ENCODE results near the gene INTS7. TPM values are rescaled to one million over a fixed set of nuclear protein-coding genes. Genes with fewer than 3 reads are reported as not detected.

Gene INTS7
- total and polyA plus RNA-seq, 9 of the 15 experiments (the other 6 are each of a cell fraction or from before 2014, with no cell fraction given) = 27.3 to 68.4 (median 40.4) TPM

- Histone ChIP-seq H3K36me3 (ENCODE audit: control insufficient read depth, insufficient read depth, low read length) (peaks cover 89% of the 10 kb centered on the region), H2AFZ (ENCODE audit: low read depth, low read length) (no peak overlapping the region), H3K9me1 (ENCODE audit: control insufficient read depth, insufficient read depth, low read length) (no peaks in the 10 kb centered on the region), H3K27ac (ENCODE audit: extremely low read depth, low read depth, low read length) (no peak overlapping the region), H4K20me1 (replicated peaks; ENCODE audit: control insufficient read depth, insufficient read depth, low read length) (no peaks in the 10 kb centered on the region), H3K4me1 (replicated peaks in 1 of 2; ENCODE audit: control insufficient read depth in 2 of 2, insufficient read depth in 2 of 2, low read length in 2 of 2) (no peaks in the 10 kb centered on the region; a peak in 1 of 5 replicates), H3K79me2 (ENCODE audit: control insufficient read depth, insufficient read depth, low read length) (no peaks in the 10 kb centered on the region), H3K4me3 (no peak overlapping the region), H3K9me3 (replicated peaks; ENCODE audit: control insufficient read depth, insufficient read depth, low read depth, low read length) (no peaks in the 10 kb centered on the region), H3K9ac (ENCODE audit: insufficient read depth in 1 of 2, low read depth in 2 of 2, low read length in 2 of 2) (no peak overlapping the region), H3K4me2 (ENCODE audit: insufficient read depth, low read length) (no peak overlapping the region), H3K27me3 (ENCODE audit: control insufficient read depth in 2 of 2, insufficient read depth in 2 of 2, low read length in 2 of 2) (no peaks in the 10 kb centered on the region)
- in situ Hi-C loops (cut with MboI) (no loop called here), intact Hi-C loops (cut with micrococcal nuclease) (no loop called here)
- 92% methylated on average over 4 of the region's 4 CpGs for whole genome bisulfite sequencing (ENCODE audit: insufficient coverage, low coverage, missing lambda C conversion rate)
- no peak for DNase-seq (ENCODE audit: extremely low read depth in 1 of 4, low spot score in 3 of 4)
- CTCF ChIA-PET (ENCODE audit: low intra/inter-chr PET ratio) = no interaction called here
- ATAC-seq = no peak
- FAIRE-seq = no peak
- POLR2A ChIA-PET = interaction anchor here (0.5 to 1.3 kb wide), 2 partner anchors 56 to 296 kb away, joined by 3 to 6 read pairs; partner anchors contain the start of genes DTL and INTS7
- TF ChIP-seq AFF1 (IDR thresholded peaks at IDR 0.05; ENCODE audit: low read depth in 1 of 2, partially characterized antibody in 2 of 2) (no peak), ZNF316 (IDR thresholded peaks at IDR 0.05) (peak; percentile 78), MAFG (tag; conservative IDR thresholded peaks at IDR 0.05) (peak; percentile 58), CHAMP1 (IDR thresholded peaks at IDR 0.05) (no peak), C11orf30 (IDR thresholded peaks at IDR 0.05; ENCODE audit: low read depth) (peak; percentile 64), CBFA2T2 (conservative IDR thresholded peaks at IDR 0.05) (no peak), TAF7 (tag; IDR thresholded peaks at IDR 0.05) (no peak), ZBTB17 (CRISPR knock-in tag; IDR thresholded peaks at IDR 0.05) (no peak), SNRNP70 (optimal IDR thresholded peaks at IDR 0.05; ENCODE audit: low read depth, low read length) (no peak), CREB1 (IDR thresholded peaks at IDR 0.05) (no peak), CREB1 (CRISPR knock-in tag; IDR thresholded peaks at IDR 0.05) (no peak), SIX5 (IDR thresholded peaks at IDR 0.05; ENCODE audit: borderline replicate concordance in 1 of 2, insufficient read depth in 1 of 2, low read depth in 1 of 2, low read length in 2 of 2) (no peak), EWSR1 (IDR thresholded peaks at IDR 0.05; ENCODE audit: borderline replicate concordance, low read depth, partially characterized antibody) (no peak), ARID3A (IDR thresholded peaks at IDR 0.05; ENCODE audit: borderline replicate concordance, low read depth, low read length) (no peak), ZNF699 (CRISPR knock-in tag; IDR thresholded peaks at IDR 0.05; ENCODE audit: insufficient replicate concordance) (no peak), ZNF79 (CRISPR knock-in tag; IDR thresholded peaks at IDR 0.05; ENCODE audit: low read depth) (no peak)
- no TSS peak for BruUV-seq (replicated peaks)
Observed at GRCh38 chr1:211978596-211978995, 56.8 kb downstream of the INTS7 start.

Data from K562 (cell line).